HL-60 (cell line): ENCODE results near the gene NDUFB2.

Experiments
- GABPA ChIP-seq: IDR thresholded peaks from 2 replicates; pipeline ENCODE4 v1.6.1; 2012; ENCODE audit warnings: low read depth
- TF ChIP-seq, protein P1 (sequence below): IDR thresholded peaks from one replicate; pipeline ENCODE4 v1.5.1; 2011; ENCODE audit warnings: low read length, control low read depth, inconsistent platforms; ENCODE audit not compliant: insufficient read depth

DNA sequence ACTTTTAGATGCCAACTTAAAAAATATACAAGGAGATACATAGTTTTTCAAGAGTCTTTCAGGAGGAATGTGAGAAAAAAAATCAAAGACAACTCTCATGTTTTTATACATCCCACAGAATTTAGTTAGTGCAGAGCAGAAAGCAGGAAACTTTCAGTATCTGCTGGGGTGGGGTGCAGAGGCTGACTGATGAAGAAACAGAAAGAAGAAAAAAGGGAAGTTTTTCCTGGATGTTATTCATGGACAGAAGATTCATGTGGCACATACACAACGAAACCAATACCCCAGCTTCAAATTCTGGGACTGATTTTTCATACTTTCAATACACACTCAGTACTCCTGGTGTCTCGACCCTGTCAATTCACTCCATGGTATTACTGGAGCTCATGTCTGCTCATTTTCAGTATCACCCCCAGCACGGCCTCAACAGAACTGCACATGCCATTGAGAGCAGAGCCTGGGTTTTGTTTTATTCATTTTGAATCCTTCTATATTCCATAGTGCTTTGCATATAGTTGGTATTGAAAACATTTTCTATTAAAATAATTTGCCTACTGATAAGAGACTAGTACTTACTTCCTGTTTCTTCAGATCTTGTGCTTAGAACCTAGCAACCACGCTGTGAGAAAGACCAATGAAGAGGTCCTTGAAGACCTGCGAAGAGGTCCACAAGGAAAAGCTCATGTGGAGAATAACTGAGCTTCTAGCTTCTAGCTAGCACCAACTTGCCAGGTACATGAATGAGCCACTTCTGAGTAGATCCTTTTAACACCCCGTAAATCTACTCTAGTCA lies 49.0 kb downstream of the NDUFB2 start:
- no peak for TF ChIP-seq GABPA
- TF ChIP-seq, protein P1, sequence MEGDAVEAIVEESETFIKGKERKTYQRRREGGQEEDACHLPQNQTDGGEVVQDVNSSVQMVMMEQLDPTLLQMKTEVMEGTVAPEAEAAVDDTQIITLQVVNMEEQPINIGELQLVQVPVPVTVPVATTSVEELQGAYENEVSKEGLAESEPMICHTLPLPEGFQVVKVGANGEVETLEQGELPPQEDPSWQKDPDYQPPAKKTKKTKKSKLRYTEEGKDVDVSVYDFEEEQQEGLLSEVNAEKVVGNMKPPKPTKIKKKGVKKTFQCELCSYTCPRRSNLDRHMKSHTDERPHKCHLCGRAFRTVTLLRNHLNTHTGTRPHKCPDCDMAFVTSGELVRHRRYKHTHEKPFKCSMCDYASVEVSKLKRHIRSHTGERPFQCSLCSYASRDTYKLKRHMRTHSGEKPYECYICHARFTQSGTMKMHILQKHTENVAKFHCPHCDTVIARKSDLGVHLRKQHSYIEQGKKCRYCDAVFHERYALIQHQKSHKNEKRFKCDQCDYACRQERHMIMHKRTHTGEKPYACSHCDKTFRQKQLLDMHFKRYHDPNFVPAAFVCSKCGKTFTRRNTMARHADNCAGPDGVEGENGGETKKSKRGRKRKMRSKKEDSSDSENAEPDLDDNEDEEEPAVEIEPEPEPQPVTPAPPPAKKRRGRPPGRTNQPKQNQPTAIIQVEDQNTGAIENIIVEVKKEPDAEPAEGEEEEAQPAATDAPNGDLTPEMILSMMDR = no peak
